ENCODE results near the gene CHRNA4. TPM values are rescaled to one million over a fixed set of nuclear protein-coding genes. Genes with fewer than 3 reads are reported as not detected.
A peak's percentile ranks its signal among the peaks of the same experiment; 100 is the strongest.

Gene CHRNA4
- total and polyA plus RNA-seq, 9 of the 15 experiments (the other 6 are each of a cell fraction or from before 2014, with no cell fraction given), result not detected

- BruUV-seq (replicated peaks), result no TSS peak
- 2% methylated on average over 8 of the region's 8 CpGs for WGBS (ENCODE audit: insufficient coverage, low coverage, missing lambda C conversion rate)
- DNase-seq (ENCODE audit: extremely low read depth in 1 of 4, low spot score in 3 of 4) (no peak), ATAC-seq (no peak), FAIRE-seq (no peak)
- TF ChIP-seq ZNF408 (CRISPR knock-in tag; IDR thresholded peaks at IDR 0.05; ENCODE audit: low read depth) (no peak), CSDE1 (IDR thresholded peaks at IDR 0.05) (no peak), POLR2A (conservative IDR thresholded peaks at IDR 0.05) (no peak), POLR3A (IDR thresholded peaks at IDR 0.05; ENCODE audit: borderline replicate concordance, extremely low read depth, insufficient read depth, insufficient read length) (no peak), ARID2 (IDR thresholded peaks at IDR 0.05) (no peak), ADNP (tag; IDR thresholded peaks at IDR 0.05) (no peak)
- in situ Hi-C loops (cut with MboI) (no loop called here), intact Hi-C loops (cut with micrococcal nuclease) (no loop called here)
- no peaks in the 10 kb centered on the region for H3K9me3 ChIP-seq (replicated peaks; ENCODE audit: control insufficient read depth, insufficient read depth, low read depth, low read length)
- no peak overlapping the region for H3K27ac ChIP-seq (ENCODE audit: extremely low read depth, low read depth, low read length)
- H2AFZ ChIP-seq (ENCODE audit: low read depth, low read length), result no peak overlapping the region
- H3K4me1 ChIP-seq (replicated peaks in 1 of 2; ENCODE audit: control insufficient read depth in 2 of 2, insufficient read depth in 2 of 2, low read length in 2 of 2), result peaks cover 0 to 26% of the 10 kb centered on the region in 2 experiments; a peak in 2 of 5 replicates
- H4K20me1 ChIP-seq (replicated peaks; ENCODE audit: control insufficient read depth, insufficient read depth, low read length), result 0 out of 2 replicates have a peak, but pooled peaks cover 7% of the 10 kb centered on the region
- H3K9ac ChIP-seq (ENCODE audit: insufficient read depth in 1 of 2, low read depth in 2 of 2, low read length in 2 of 2), result no peak overlapping the region; a peak in 1 of 4 replicates
- POLR2A ChIA-PET, result no interaction called here
- H3K27me3 ChIP-seq (ENCODE audit: control insufficient read depth in 2 of 2, insufficient read depth in 2 of 2, low read length in 2 of 2), result peaks cover 0 to 42% of the 10 kb centered on the region in 2 experiments; a peak in 2 of 5 replicates
- CTCF ChIA-PET (ENCODE audit: low intra/inter-chr PET ratio), result no interaction called here
- no peaks in the 10 kb centered on the region for H3K9me1 ChIP-seq (ENCODE audit: control insufficient read depth, insufficient read depth, low read length)
- H3K79me2 ChIP-seq (ENCODE audit: control insufficient read depth, insufficient read depth, low read length), result no peaks in the 10 kb centered on the region
- H3K4me3 ChIP-seq, result no peak overlapping the region
- no peak overlapping the region for H3K4me2 ChIP-seq (ENCODE audit: insufficient read depth, low read length)
- no peaks in the 10 kb centered on the region for H3K36me3 ChIP-seq (ENCODE audit: control insufficient read depth, insufficient read depth, low read length)
These were observed 55.8 kb downstream of the CHRNA4 start for GRCh38 chr20:63305393-63305792.

- CTCF ChIA-PET (ENCODE audit: low intra/inter-chr PET ratio), result no interaction called here
- TF ChIP-seq FOXK1 (CRISPR knock-in tag; IDR thresholded peaks at IDR 0.05; ENCODE audit: borderline replicate concordance), result no peak
- TF ChIP-seq IRF2 (CRISPR knock-in tag; IDR thresholded peaks at IDR 0.05), result no peak
- no peak for TF ChIP-seq MCM3 (IDR thresholded peaks at IDR 0.05)
- 0 out of 4 replicates have a peak, but pooled peaks have one; percentile 24 to 54 for TF ChIP-seq KDM1A (IDR thresholded peaks at IDR 0.05)
- no peak for TF ChIP-seq EWSR1 (IDR thresholded peaks at IDR 0.05; ENCODE audit: borderline replicate concordance, low read depth, partially characterized antibody)
- TF ChIP-seq CEBPZ (IDR thresholded peaks at IDR 0.05; ENCODE audit: borderline replicate concordance, low read depth, low read length), result no peak
- TF ChIP-seq NR2C1 (IDR thresholded peaks at IDR 0.05), result no peak
- TF ChIP-seq NR2C1 (tag; IDR thresholded peaks at IDR 0.05), result no peak
- no peak for TF ChIP-seq CCNT2 (IDR thresholded peaks at IDR 0.05; ENCODE audit: borderline replicate concordance, extremely low read depth, insufficient read length, low read depth, low read length)
These were observed 58.0 kb downstream of the CHRNA4 start for GRCh38 chr20:63303095-63303666.

More at GRCh38 chr20:63303095-63303666, 58.0 kb downstream of the CHRNA4 start:
- no peak overlapping the region for H3K4me3 ChIP-seq
- H2AFZ ChIP-seq (ENCODE audit: low read depth, low read length), result no peak overlapping the region
- in situ Hi-C loops (cut with MboI) (no loop called here), intact Hi-C loops (cut with micrococcal nuclease) (no loop called here)
- POLR2A ChIA-PET, result no interaction called here
- no peaks in the 10 kb centered on the region for H3K79me2 ChIP-seq (ENCODE audit: control insufficient read depth, insufficient read depth, low read length)
- WGBS (ENCODE audit: insufficient coverage, low coverage, missing lambda C conversion rate), result 14% methylated on average over 5 of the region's 5 CpGs
- DNase-seq (ENCODE audit: extremely low read depth in 1 of 4, low spot score in 3 of 4) (no peak), ATAC-seq (no peak), FAIRE-seq (no peak)
- no peak overlapping the region for H3K9ac ChIP-seq (ENCODE audit: insufficient read depth in 1 of 2, low read depth in 2 of 2, low read length in 2 of 2)
- H3K27ac ChIP-seq (ENCODE audit: extremely low read depth, low read depth, low read length), result no peak overlapping the region
- no peak overlapping the region for H3K4me2 ChIP-seq (ENCODE audit: insufficient read depth, low read length)
- H3K27me3 ChIP-seq (ENCODE audit: control insufficient read depth in 2 of 2, insufficient read depth in 2 of 2, low read length in 2 of 2), result peaks cover 0 to 33% of the 10 kb centered on the region in 2 experiments; a peak in 4 of 5 replicates
- H3K36me3 ChIP-seq (ENCODE audit: control insufficient read depth, insufficient read depth, low read length), result no peaks in the 10 kb centered on the region
- BruUV-seq (replicated peaks), result no TSS peak
- no peaks in the 10 kb centered on the region for H3K9me1 ChIP-seq (ENCODE audit: control insufficient read depth, insufficient read depth, low read length)
- no peaks in the 10 kb centered on the region for H3K9me3 ChIP-seq (replicated peaks; ENCODE audit: control insufficient read depth, insufficient read depth, low read depth, low read length)
- peaks cover 0 to 10% of the 10 kb centered on the region in 2 experiments; a peak in 1 of 5 replicates for H3K4me1 ChIP-seq (replicated peaks in 1 of 2; ENCODE audit: control insufficient read depth in 2 of 2, insufficient read depth in 2 of 2, low read length in 2 of 2)
- H4K20me1 ChIP-seq (replicated peaks; ENCODE audit: control insufficient read depth, insufficient read depth, low read length), result no peaks in the 10 kb centered on the region

All from K562 (cell line).